Activated B cell treated with CpG ODN at 0.5 μM for 24 hours (primary cell): ENCODE measurements around the gene TXNDC5. TPM values are rescaled to one million over a fixed set of nuclear protein-coding genes. Genes with fewer than 3 reads are reported as not detected.
"Not testable (repeated sequence)": the region's sequence is repeated elsewhere in the genome, so short reads cannot be mapped to it uniquely, and the experiment has no call there.

ENCODE experiments used
- ATAC-seq: fragments of 200-7000 bp; cut with Tn5 transposase; one replicate; pipeline ENCODE4 v1.10.0; 2021; ENCODE audit warnings: low read depth, mild to moderate bottlenecking, moderate library complexity
- CTCF ChIA-PET: fragments of 350-600 bp; sonication (Branson Sonifier 250); formaldehyde crosslinking; loops from one replicate; lab custom pipeline; 2021; ENCODE audit warnings: antibody characterized with exemption; lab: Charles Lee
- POLR2A ChIA-PET: fragments of 350-600 bp; sonication (Branson Sonifier 250); formaldehyde crosslinking; loops from one replicate; lab custom pipeline; 2021; ENCODE audit warnings: antibody characterized with exemption; lab: Charles Lee
- DNase-seq: peaks from one replicate; pipeline ENCODE4 v3.0.0; 2022
- H3K27ac Mint-ChIP-seq: one replicate; pipeline ENCODE4 v1.8.0; 2020; ENCODE audit warnings: mixed read lengths
- H3K27me3 Mint-ChIP-seq: one replicate; pipeline ENCODE4 v1.8.0; 2021; ENCODE audit warnings: mixed read lengths
- H3K36me3 Mint-ChIP-seq: one replicate; pipeline ENCODE4 v1.8.0; 2021; ENCODE audit warnings: low read depth, mixed read lengths
- H3K4me1 Mint-ChIP-seq: one replicate; pipeline ENCODE4 v1.8.0; 2021; ENCODE audit warnings: mixed read lengths
- H3K4me3 Mint-ChIP-seq: one replicate; pipeline ENCODE4 v1.8.0; 2020; ENCODE audit warnings: mild to moderate bottlenecking, mixed read lengths
- H3K9me3 Mint-ChIP-seq: one replicate; pipeline ENCODE4 v1.8.0; 2020; ENCODE audit warnings: mixed read lengths
- intact Hi-C: fragments of 100-400 bp; cut with micrococcal nuclease; formaldehyde crosslinking; loops from one replicate; pipeline ENCODE4 v1.15.1; 2024
- total RNA-seq: library from RNA; stranded (reverse); gene quantifications from 2 replicates; pipeline ENCODE4 v1.2.3, GENCODE V29; 2022
- TF ChIP-seq, protein P1 (sequence below): fragments of 200-600 bp; IDR thresholded peaks from one replicate; pipeline ENCODE4 v1.8.0; 2022; ENCODE audit warnings: antibody characterized with exemption, mild to moderate bottlenecking

Gene TXNDC5
- total RNA-seq, 1 donor from 2014 or later: 68.2 TPM

DNA sequence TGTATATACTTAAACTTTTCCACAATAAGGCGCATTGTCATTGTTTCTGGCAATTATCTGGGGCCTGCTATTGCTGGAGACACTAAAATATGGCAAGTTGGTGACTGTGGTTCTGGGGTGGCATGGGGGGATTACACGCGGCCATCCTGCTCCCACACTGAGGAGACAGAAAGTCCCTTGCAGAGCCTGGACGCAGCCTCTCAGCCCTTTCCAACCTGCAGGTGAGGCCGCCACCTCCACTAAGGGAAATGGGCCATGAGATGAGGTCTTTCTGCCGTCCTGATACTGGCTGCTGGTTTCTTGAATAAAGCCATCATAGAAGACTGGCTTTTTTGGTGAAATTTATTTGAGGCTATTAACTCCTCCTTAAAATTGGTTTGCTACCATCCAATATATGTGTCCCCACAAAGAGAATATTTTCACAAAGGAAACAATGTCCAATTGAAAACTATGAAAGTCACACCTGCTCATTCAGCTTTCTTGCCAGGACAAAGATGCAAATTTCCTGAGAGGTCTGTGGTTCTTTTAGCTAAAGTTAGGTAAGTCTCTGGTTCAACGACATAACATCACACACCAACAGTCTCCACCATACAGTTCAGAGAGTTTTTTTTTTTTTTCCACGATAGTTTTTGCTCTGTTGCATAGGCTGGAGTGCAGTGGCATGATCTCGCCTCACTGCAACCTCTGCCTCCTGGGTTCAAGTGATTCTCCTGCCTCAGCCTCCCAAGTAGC lies 13.0 kb downstream of the TXNDC5 start:
- ChIA-PET CTCF (interaction anchor here (0.6 to 1.4 kb wide), 3 partner anchors 36 to 109 kb away, joined by 3 to 7 read pairs (median 6); no protein-coding TSS in a partner anchor), POLR2A (no interaction called here)
- Mint-ChIP-seq H3K4me1 (peaks cover 32% of the 10 kb centered on the region), H3K27me3 (no peaks in the 10 kb centered on the region), H3K9me3 (no peaks in the 10 kb centered on the region), H3K36me3 (peaks cover 92% of the 10 kb centered on the region), H3K27ac (no peak overlapping the region), H3K4me3 (no peak overlapping the region)
- ATAC-seq (no peak), DNase-seq (no peak)
- TF ChIP-seq, protein P1, sequence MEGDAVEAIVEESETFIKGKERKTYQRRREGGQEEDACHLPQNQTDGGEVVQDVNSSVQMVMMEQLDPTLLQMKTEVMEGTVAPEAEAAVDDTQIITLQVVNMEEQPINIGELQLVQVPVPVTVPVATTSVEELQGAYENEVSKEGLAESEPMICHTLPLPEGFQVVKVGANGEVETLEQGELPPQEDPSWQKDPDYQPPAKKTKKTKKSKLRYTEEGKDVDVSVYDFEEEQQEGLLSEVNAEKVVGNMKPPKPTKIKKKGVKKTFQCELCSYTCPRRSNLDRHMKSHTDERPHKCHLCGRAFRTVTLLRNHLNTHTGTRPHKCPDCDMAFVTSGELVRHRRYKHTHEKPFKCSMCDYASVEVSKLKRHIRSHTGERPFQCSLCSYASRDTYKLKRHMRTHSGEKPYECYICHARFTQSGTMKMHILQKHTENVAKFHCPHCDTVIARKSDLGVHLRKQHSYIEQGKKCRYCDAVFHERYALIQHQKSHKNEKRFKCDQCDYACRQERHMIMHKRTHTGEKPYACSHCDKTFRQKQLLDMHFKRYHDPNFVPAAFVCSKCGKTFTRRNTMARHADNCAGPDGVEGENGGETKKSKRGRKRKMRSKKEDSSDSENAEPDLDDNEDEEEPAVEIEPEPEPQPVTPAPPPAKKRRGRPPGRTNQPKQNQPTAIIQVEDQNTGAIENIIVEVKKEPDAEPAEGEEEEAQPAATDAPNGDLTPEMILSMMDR: no peak
- intact Hi-C loops: loop anchor here (2.0 kb wide), 1 partner anchor 35 kb away; no protein-coding TSS in a partner anchor

DNA sequence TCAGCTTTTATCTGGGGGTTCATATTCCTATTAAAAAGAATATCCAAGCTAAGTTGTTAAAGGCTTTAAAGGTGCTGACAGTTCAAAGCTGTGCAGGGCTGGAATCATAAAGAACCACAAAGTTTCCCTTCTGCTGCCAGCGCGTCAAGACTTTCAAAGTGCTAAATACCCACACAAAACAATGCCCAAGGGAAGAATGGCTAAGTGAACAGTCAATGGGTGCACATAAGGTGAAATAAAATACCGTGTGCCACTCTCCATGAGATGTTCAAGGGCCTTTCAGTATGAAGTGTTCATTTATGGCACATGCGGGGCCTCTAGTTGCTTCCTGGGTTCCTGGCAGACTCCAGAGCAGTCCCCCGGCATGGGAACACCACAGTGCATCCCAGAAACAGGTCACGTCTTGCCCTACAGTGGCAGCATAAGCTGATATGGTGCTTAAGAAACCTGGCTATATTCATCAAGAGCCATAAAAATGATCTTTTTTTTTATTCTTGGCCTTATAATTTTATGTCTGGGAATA lies 14.1 kb downstream of the TXNDC5 start:
- no peaks in the 10 kb centered on the region for H3K9me3 Mint-ChIP-seq
- ChIA-PET POLR2A (no interaction called here), CTCF (no interaction called here)
- intact Hi-C loops: no loop called here
- H3K36me3 Mint-ChIP-seq: peaks cover 93% of the 10 kb centered on the region
- TF ChIP-seq, protein P1: no peak
- no peak for DNase-seq
- peaks cover 31% of the 10 kb centered on the region for H3K4me1 Mint-ChIP-seq
- no peaks in the 10 kb centered on the region for H3K27me3 Mint-ChIP-seq
- no peak overlapping the region for H3K4me3 Mint-ChIP-seq
- no peak overlapping the region for H3K27ac Mint-ChIP-seq
- no peak for ATAC-seq

DNA sequence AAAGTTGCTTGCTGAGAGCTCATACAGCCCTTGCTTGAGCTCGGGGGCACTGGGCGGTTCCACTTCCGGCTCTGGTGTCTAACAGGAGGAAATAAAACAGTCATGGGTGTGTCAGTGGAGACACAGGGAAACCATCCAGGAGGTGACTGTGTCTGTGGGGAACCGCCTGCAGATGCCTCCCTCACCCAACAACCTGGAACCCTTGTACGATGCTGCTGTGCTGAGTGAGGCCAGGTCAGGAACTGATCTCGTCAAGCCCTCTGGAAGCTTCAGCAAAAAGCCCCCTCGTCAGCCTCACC lies 15.5 kb downstream of the TXNDC5 start:
- TF ChIP-seq, protein P1: no peak
- ChIA-PET CTCF (no interaction called here), POLR2A (no interaction called here)
- no peak for DNase-seq
- intact Hi-C loops: no loop called here
- Mint-ChIP-seq H3K27me3 (no peaks in the 10 kb centered on the region), H3K9me3 (no peaks in the 10 kb centered on the region), H3K27ac (no peak overlapping the region), H3K4me3 (no peak overlapping the region), H3K36me3 (peaks cover 90% of the 10 kb centered on the region), H3K4me1 (peaks cover 16% of the 10 kb centered on the region)
- ATAC-seq: no peak

DNA sequence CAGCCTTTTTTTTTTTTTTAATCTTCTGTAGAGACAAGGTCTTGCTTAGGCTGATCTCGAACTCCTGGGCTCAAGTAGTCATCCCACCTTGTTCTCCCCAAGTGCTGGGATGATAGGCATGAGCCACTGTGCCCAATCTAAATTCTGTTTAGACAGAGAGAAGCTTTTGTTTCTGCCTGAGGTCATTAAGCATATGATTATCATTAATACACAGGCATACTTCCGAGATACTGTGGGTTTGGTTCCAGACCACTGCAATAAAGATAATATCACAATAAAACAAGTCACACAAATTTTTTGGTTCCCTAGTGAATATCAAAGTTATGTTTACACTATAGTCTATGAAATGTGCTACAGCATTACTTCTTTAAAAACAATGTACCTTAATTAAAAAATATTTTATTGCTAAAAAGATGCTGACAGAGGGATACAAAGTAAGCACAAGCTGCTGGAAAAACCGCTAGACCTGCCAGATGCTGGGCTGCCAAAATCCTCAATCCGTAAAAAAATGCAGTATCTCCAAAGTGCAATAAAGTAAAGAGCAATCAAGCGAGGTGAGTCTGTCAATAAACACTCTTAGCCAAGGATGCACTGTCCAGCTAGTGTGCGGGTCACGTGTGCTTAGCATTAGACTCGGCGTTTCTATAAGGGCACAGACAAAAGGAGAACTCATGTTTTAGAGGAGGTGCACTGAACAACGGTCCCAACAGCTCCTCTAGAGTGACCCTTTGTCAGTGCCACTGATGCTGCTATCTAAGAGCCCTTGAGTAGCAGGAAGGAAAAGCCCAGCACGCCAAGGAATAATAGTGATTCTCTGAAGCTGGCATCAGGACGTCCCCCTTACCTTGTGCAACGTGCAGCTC lies 16.1 kb downstream of the TXNDC5 start:
- Mint-ChIP-seq H3K27ac (no peak overlapping the region), H3K27me3 (no peaks in the 10 kb centered on the region), H3K36me3 (peaks cover 90% of the 10 kb centered on the region), H3K9me3 (no peaks in the 10 kb centered on the region), H3K4me1 (peaks cover 13% of the 10 kb centered on the region), H3K4me3 (no peak overlapping the region)
- ChIA-PET CTCF (no interaction called here), POLR2A (no interaction called here)
- DNase-seq (no peak), ATAC-seq (no peak)
- TF ChIP-seq, protein P1: no peak
- intact Hi-C loops: no loop called here

DNA sequence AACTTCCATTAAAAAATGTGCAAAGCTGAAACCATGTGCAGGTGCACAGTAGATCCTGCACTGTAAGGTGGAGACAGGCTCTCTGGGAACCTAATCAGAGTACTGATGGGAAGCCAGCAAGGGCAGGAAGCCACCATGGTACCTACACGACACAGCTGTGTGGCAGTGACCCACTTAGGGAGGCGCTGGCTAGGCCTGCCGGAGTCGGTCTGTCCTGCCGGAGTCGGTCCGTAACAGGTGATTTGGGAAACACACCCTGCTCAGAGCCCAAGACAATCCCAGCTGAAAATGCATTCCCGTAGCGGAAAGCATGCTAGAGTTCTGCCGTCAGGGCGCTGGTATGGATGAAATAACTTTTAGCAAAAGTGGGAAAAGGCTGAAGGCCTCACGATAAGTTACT lies 17.2 kb downstream of the TXNDC5 start:
- ATAC-seq: no peak
- TF ChIP-seq, protein P1: no peak
- peaks cover 89% of the 10 kb centered on the region for H3K36me3 Mint-ChIP-seq
- no peak overlapping the region for H3K27ac Mint-ChIP-seq
- ChIA-PET POLR2A (no interaction called here), CTCF (no interaction called here)
- H3K27me3 Mint-ChIP-seq: no peaks in the 10 kb centered on the region
- H3K9me3 Mint-ChIP-seq: no peaks in the 10 kb centered on the region
- no peak for DNase-seq
- H3K4me3 Mint-ChIP-seq: no peak overlapping the region
- H3K4me1 Mint-ChIP-seq: peaks cover 6% of the 10 kb centered on the region
- intact Hi-C loops: no loop called here

DNA sequence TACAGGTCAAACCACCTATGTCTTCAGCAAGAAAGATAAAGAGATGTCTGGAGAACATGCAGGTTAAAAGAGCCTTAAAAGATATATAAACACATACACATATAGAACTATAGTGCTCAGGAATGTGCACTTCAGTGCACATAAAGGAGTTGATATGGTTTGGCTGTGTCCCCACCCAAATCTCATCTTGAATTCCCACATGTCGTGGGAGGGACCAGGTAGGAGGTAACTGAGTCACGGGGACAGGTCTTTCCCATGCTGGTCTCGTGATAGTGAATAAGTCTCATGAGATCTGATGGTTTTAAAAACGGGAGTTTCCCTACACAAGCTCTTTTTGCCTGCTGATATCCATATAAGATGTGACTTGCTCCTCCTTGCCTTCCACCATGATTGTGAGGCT lies 18.2 kb downstream of the TXNDC5 start:
- ATAC-seq, intact Hi-C loops, H3K27me3 Mint-ChIP-seq, H3K4me3 Mint-ChIP-seq, CTCF ChIA-PET, DNase-seq, H3K9me3 Mint-ChIP-seq, H3K27ac Mint-ChIP-seq, H3K4me1 Mint-ChIP-seq: not testable (repeated sequence)
- POLR2A ChIA-PET: interaction anchor here (0.6 to 0.7 kb wide), 2 partner anchors 15 to 106 kb away, joined by 3 to 4 read pairs; no protein-coding TSS in a partner anchor
- peaks cover 89% of the 10 kb centered on the region for H3K36me3 Mint-ChIP-seq
